T47D (cell line): ENCODE data around the gene CFL1.
A peak's percentile ranks its signal among the peaks of the same experiment; 100 is the strongest.
"Not testable (repeated sequence)": the region's sequence is repeated elsewhere in the genome, so short reads cannot be mapped to it uniquely, and the experiment has no call there.

Experiments
- DNase-seq, 2 experiments: peaks; one replicate each; pipeline versions ENCODE4 v3.0.0 to v3.0.0-alpha.2; 2011 to 2012; ENCODE audit warnings: low read depth in 1 of 2, low spot score in 1 of 2
- JUND ChIP-seq: IDR thresholded peaks from 2 replicates; pipeline ENCODE4 v1.6.1; 2012; ENCODE audit warnings: low read depth
- in situ Hi-C: cut with HindIII; loops from 2 replicates; pipeline ENCODE4 v1.10.0; 2016; ENCODE audit warnings: low sequenced_read_pairs, low pct_unique_long_range_greater_than_20kb

CFL1 gene

GRCh38 chr11:65844231-65844872 is 13.6 kb downstream of the CFL1 start:
- TF ChIP-seq JUND: no peak
- in situ Hi-C loops: no loop called here
- DNase-seq: no peak

GRCh38 chr11:65843811-65844210 is 14.2 kb downstream of the CFL1 start:
- peak in 1 of 2 experiments; percentile 58 for DNase-seq
- TF ChIP-seq JUND: no peak
- in situ Hi-C loops: no loop called here

- in situ Hi-C loops: no loop called here
These were observed 15.8 kb downstream of the CFL1 start for GRCh38 chr11:65842144-65842543.

GRCh38 chr11:65834202-65834601 is 23.8 kb downstream of the CFL1 start:
- in situ Hi-C loops: no loop called here
- no peak for DNase-seq
- TF ChIP-seq JUND: no peak

More at GRCh38 chr11:65842144-65842543, 15.8 kb downstream of the CFL1 start:
- peak in 1 of 2 experiments; percentile 24 for DNase-seq
- TF ChIP-seq JUND: no peak

GRCh38 chr11:65833297-65834030 is 24.5 kb downstream of the CFL1 start, which contains the start of gene SNX32:
Gene SNX32, plus strand, starts transcription at chr11:65833963. Its CDS starts 103 bp downstream, at chr11:65834066.
- TF ChIP-seq JUND: no peak
- DNase-seq: no peak
- in situ Hi-C loops: no loop called here

GRCh38 chr11:65832231-65832630 is 25.7 kb downstream of the CFL1 start:
- in situ Hi-C loops, DNase-seq: not testable (repeated sequence)

GRCh38 chr11:65829459-65829858 is 28.5 kb downstream of the CFL1 start:
- in situ Hi-C loops: no loop called here
- no peak for DNase-seq
- TF ChIP-seq JUND: no peak

- no peak for DNase-seq
- in situ Hi-C loops: no loop called here
- TF ChIP-seq JUND: no peak
These were observed 30.8 kb downstream of the CFL1 start for GRCh38 chr11:65826984-65827735.

GRCh38 chr11:65822776-65823528 is 35.0 kb downstream of the CFL1 start:
- no peak for DNase-seq
- no peak for TF ChIP-seq JUND
- in situ Hi-C loops: no loop called here

- in situ Hi-C loops: no loop called here
- TF ChIP-seq JUND: no peak
These were observed 36.9 kb downstream of the CFL1 start for GRCh38 chr11:65821107-65821506.

GRCh38 chr11:65817835-65818680 is 39.9 kb downstream of the CFL1 start:
- in situ Hi-C loops: no loop called here
- TF ChIP-seq JUND: no peak
- DNase-seq: peak; percentile 92 to 93

More at GRCh38 chr11:65821107-65821506, 36.9 kb downstream of the CFL1 start:
- DNase-seq: no peak
